Ureter (tissue), 1 donor: Measurements from ENCODE around the gene MUC5AC. TPM values are rescaled to one million over a fixed set of nuclear protein-coding genes. Genes with fewer than 3 reads are reported as not detected.
"Not testable (repeated sequence)": the region's sequence is repeated elsewhere in the genome, so short reads cannot be mapped to it uniquely, and the experiment has no call there.

Experiments
- DNase-seq: peaks from one replicate; pipeline ENCODE4 v3.0.0-alpha.2; 2020; ENCODE audit warnings: low spot score
- total RNA-seq: library from RNA; stranded (reverse); gene quantifications from one replicate; pipeline ENCODE4 v1.2.4, GENCODE V29; 2023
- donor health status: DM: yes; HTN: yes; CAD: no.

The MUC5AC gene
- total RNA-seq, 1 donor from 2014 or later = not detected

GRCh38 chr11:1205987-1206331 is 48.2 kb downstream of the MUC5AC start:
- no peak for DNase-seq

- no peak for DNase-seq
Observed at GRCh38 chr11:1206391-1207271, 48.9 kb downstream of the MUC5AC start.

- no peak for DNase-seq
Observed at GRCh38 chr11:1207401-1208143, 49.8 kb downstream of the MUC5AC start.

GRCh38 chr11:1208144-1208393 is 50.3 kb downstream of the MUC5AC start:
- DNase-seq = no peak

- DNase-seq = no peak
Observed at GRCh38 chr11:1208394-1209261, 50.9 kb downstream of the MUC5AC start.

- DNase-seq = no peak
Observed at GRCh38 chr11:1209371-1210057, 51.8 kb downstream of the MUC5AC start.

GRCh38 chr11:1211838-1212237 is 54.1 kb downstream of the MUC5AC start:
- no peak for DNase-seq

- DNase-seq = not testable (repeated sequence)
Observed at GRCh38 chr11:1215826-1216225, 58.1 kb downstream of the MUC5AC start.

- DNase-seq = no peak
Observed at GRCh38 chr11:1217151-1217550, 59.4 kb downstream of the MUC5AC start.

- no peak for DNase-seq
Observed at GRCh38 chr11:1218256-1218787, 60.6 kb downstream of the MUC5AC start.

GRCh38 chr11:1218788-1219445 is 61.2 kb downstream of the MUC5AC start:
- DNase-seq = no peak

GRCh38 chr11:1219446-1219833 is 61.7 kb downstream of the MUC5AC start:
- DNase-seq = no peak

- no peak for DNase-seq
Observed at GRCh38 chr11:1219834-1220815, 62.4 kb downstream of the MUC5AC start.

GRCh38 chr11:1220941-1221721 is 63.4 kb downstream of the MUC5AC start:
- DNase-seq = no peak

GRCh38 chr11:1221848-1222311 is 64.1 kb downstream of the MUC5AC start:
- DNase-seq = no peak

- DNase-seq = no peak
Observed at GRCh38 chr11:1222491-1223345, 65.0 kb downstream of the MUC5AC start, which contains the start of gene MUC5B. Gene MUC5B, plus strand, starts transcription at chr11:1223066. Its CDS starts 58 bp downstream, at chr11:1223124.

GRCh38 chr11:1223346-1224110 is 65.8 kb downstream of the MUC5AC start:
- no peak for DNase-seq
